Measurements from ENCODE around the gene KIF3B.

Gene KIF3B

DNA sequence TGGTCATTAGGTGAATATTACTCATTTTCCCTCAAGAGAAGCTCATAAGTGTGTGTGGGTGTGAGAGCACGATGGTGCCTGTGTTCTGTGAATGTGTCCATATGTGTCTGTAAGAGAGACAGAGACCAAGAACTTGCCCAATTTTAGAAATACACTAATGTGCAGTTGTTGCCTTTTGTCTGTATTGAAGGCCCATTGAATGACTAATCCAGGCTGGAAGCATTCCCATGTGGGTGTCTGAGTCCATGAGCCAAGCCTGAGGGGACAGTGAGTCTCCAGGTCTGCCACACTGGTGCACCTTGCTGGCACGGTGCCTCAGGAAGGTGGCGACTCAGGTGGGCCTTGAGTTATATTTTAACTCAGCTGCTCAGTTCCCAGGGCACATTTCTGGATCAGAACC lies 55.2 kb downstream of the KIF3B start:
- 0 out of 2 replicates have a peak, but pooled peaks have one; percentile 20 for TF ChIP-seq NFIC (IDR thresholded peaks at IDR 0.05)
- TF ChIP-seq EGR1 (IDR thresholded peaks at IDR 0.05), result 0 out of 2 replicates have a peak, but pooled peaks have one; percentile 12
- TF ChIP-seq, protein P1, sequence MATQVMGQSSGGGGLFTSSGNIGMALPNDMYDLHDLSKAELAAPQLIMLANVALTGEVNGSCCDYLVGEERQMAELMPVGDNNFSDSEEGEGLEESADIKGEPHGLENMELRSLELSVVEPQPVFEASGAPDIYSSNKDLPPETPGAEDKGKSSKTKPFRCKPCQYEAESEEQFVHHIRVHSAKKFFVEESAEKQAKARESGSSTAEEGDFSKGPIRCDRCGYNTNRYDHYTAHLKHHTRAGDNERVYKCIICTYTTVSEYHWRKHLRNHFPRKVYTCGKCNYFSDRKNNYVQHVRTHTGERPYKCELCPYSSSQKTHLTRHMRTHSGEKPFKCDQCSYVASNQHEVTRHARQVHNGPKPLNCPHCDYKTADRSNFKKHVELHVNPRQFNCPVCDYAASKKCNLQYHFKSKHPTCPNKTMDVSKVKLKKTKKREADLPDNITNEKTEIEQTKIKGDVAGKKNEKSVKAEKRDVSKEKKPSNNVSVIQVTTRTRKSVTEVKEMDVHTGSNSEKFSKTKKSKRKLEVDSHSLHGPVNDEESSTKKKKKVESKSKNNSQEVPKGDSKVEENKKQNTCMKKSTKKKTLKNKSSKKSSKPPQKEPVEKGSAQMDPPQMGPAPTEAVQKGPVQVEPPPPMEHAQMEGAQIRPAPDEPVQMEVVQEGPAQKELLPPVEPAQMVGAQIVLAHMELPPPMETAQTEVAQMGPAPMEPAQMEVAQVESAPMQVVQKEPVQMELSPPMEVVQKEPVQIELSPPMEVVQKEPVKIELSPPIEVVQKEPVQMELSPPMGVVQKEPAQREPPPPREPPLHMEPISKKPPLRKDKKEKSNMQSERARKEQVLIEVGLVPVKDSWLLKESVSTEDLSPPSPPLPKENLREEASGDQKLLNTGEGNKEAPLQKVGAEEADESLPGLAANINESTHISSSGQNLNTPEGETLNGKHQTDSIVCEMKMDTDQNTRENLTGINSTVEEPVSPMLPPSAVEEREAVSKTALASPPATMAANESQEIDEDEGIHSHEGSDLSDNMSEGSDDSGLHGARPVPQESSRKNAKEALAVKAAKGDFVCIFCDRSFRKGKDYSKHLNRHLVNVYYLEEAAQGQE (IDR thresholded peaks at IDR 0.05; ENCODE audit: low read depth), result no peak

DNA sequence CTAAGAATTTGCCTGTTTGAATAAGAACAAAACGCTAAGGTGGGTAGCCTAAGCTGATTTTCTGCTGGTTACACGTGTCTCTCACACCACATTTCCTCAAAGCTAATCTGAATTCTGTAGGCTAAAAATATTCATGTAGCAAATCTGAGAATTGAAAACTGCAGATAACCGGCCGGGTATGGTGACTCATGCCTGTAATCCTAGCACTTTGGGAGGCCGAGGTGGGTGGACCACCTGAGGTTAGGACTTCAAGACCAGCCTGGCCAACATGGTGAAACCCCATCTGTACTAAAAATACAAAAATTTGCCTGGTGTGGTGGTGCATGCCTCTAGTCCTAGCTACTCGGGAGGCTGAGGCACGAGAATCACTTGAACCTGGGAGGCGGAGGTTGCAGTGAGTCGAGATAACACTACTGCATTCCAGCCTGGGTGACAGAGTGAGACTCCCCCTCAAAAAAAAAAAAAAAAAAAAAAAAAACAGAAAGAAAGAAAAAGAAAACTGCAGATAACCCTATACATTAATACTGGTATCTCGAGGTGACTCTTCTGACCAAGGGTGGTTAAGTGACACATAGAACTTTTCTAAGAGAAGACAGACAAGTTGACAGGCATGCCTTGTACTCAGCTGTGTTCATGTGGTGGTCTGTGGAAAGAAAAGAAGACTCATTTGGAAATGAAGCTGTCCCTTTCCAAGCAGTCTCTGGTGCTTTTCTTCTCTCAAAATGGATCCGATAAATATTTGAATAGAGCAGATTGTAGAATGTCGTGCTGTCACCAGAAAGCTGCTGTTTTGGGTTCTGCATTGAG lies 55.9 kb downstream of the KIF3B start:
- TF ChIP-seq EGR1 (IDR thresholded peaks at IDR 0.05), result no peak
- no peak for TF ChIP-seq CREB1 (IDR thresholded peaks at IDR 0.05; ENCODE audit: low read depth)

GRCh38 chr20:32333988-32334885 lies 56.8 kb downstream of the KIF3B start:
- TF ChIP-seq ZBTB7A (IDR thresholded peaks at IDR 0.05; ENCODE audit: low read depth) (no peak), CEBPB (IDR thresholded peaks at IDR 0.05) (no peak), EGR1 (IDR thresholded peaks at IDR 0.05) (no peak), NFIC (IDR thresholded peaks at IDR 0.05) (no peak), FOXM1 (IDR thresholded peaks at IDR 0.05; ENCODE audit: borderline replicate concordance, low read depth) (no peak), EP300 (IDR thresholded peaks at IDR 0.05; ENCODE audit: borderline replicate concordance) (no peak)

- no peak for TF ChIP-seq FOXM1 (IDR thresholded peaks at IDR 0.05; ENCODE audit: borderline replicate concordance, low read depth)
- TF ChIP-seq RAD21 (IDR thresholded peaks at IDR 0.05; ENCODE audit: low read depth), result peak; percentile 32; the same call in 1 of the 2 replicates
These were observed 59.5 kb downstream of the KIF3B start for GRCh38 chr20:32336918-32337347.

DNA sequence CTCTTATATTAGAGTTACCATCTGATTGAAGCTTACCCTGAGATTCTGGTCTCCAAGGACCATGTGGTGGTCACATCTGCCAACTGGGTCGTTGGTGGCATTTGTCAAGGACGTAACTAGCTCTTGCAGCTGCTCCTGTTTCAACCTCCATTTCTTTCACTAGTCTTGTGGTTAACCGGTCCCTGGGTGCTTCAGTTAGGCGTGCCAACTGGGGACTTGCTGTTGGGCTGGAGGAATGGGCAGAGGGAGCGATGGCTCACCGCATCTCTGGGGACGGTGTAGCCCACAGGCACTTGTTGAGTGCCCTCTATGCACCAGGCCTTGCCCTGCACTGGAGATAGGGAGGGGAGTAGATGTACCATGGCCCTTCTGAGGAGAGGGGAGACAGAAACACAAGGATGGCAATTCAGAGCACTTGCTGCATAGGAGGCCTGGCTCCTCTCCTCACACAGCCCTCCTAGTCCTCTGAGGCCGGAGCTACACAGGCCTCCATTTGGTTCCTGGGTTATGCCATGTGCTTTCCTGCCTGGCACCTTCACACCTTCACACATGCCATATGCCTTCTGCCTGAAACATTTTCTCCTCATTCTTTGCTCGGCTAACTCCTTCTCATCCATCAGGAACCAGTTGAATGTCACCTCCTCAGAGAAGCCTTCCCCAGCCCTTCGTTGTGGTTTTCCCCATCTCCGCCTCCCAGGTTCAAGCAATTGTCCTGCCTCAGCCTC lies 60.6 kb downstream of the KIF3B start:
- no peak for TF ChIP-seq TCF12 (IDR thresholded peaks at IDR 0.05; ENCODE audit: low read depth)
- no peak for TF ChIP-seq NFIC (IDR thresholded peaks at IDR 0.05)
- TF ChIP-seq ZBTB7A (IDR thresholded peaks at IDR 0.05; ENCODE audit: low read depth), result no peak
- no peak for TF ChIP-seq EP300 (IDR thresholded peaks at IDR 0.05; ENCODE audit: borderline replicate concordance)
- TF ChIP-seq CEBPB (IDR thresholded peaks at IDR 0.05), result no peak
- no peak for TF ChIP-seq TAF1 (IDR thresholded peaks at IDR 0.05; ENCODE audit: low read depth)
- no peak for TF ChIP-seq YY1 (IDR thresholded peaks at IDR 0.05; ENCODE audit: low read depth)
- TF ChIP-seq EGR1 (IDR thresholded peaks at IDR 0.05), result no peak
- TF ChIP-seq TEAD4 (IDR thresholded peaks at IDR 0.05), result no peak
- TF ChIP-seq, protein P1 (IDR thresholded peaks at IDR 0.05; ENCODE audit: low read depth), result no peak
- no peak for TF ChIP-seq MAX (IDR thresholded peaks at IDR 0.05)
- TF ChIP-seq CREB1 (IDR thresholded peaks at IDR 0.05; ENCODE audit: low read depth), result no peak
- no peak for TF ChIP-seq USF1 (IDR thresholded peaks at IDR 0.05)
- TF ChIP-seq FOXM1 (IDR thresholded peaks at IDR 0.05; ENCODE audit: borderline replicate concordance, low read depth), result no peak
- TF ChIP-seq RAD21 (IDR thresholded peaks at IDR 0.05; ENCODE audit: low read depth), result no peak

- TF ChIP-seq USF1 (IDR thresholded peaks at IDR 0.05) (no peak), RAD21 (IDR thresholded peaks at IDR 0.05; ENCODE audit: low read depth) (no peak), CREB1 (IDR thresholded peaks at IDR 0.05; ENCODE audit: low read depth) (no peak), TCF12 (IDR thresholded peaks at IDR 0.05; ENCODE audit: low read depth) (no peak), YY1 (IDR thresholded peaks at IDR 0.05; ENCODE audit: low read depth) (no peak), FOXM1 (IDR thresholded peaks at IDR 0.05; ENCODE audit: borderline replicate concordance, low read depth) (no peak), NFIC (IDR thresholded peaks at IDR 0.05) (no peak), TEAD4 (IDR thresholded peaks at IDR 0.05) (no peak), EP300 (IDR thresholded peaks at IDR 0.05; ENCODE audit: borderline replicate concordance) (no peak), CEBPB (IDR thresholded peaks at IDR 0.05) (no peak)
- TF ChIP-seq, protein P1 (IDR thresholded peaks at IDR 0.05; ENCODE audit: low read depth), result no peak
These were observed 61.2 kb downstream of the KIF3B start for GRCh38 chr20:32338665-32339064.
